GM12878 (cell line): ENCODE measurements around the gene DACH1. TPM values are rescaled to one million over a fixed set of nuclear protein-coding genes. Genes with fewer than 3 reads are reported as not detected.

ENCODE experiments used
- ATAC-seq: fragments of 200-7000 bp; cut with Tn5 transposase; 3 replicates; pipeline ENCODE4 v1.9.1; 2020; ENCODE audit warnings: mild to moderate bottlenecking, moderate library complexity
- BruUV-seq: library from RNA; stranded (reverse); fragments of 400-500 nt; replicated peaks from 2 replicates; lab custom pipeline; 2021; lab: Mats Ljungman, UMichigan
- CTCF ChIA-PET: fragments of 300-600 bp; sonication (Branson Sonifier 250); formaldehyde crosslinking; extraction: SDS; loops from one replicate; lab custom pipeline; 2021; ENCODE audit warnings: inconsistent platforms; lab: Yijun Ruan, JAX
- POLR2A ChIA-PET: fragments of 350-600 bp; formaldehyde crosslinking; extraction: SDS; loops from one replicate; lab custom pipeline; 2021; ENCODE audit warnings: inconsistent platforms; lab: Charles Lee
- RAD21 ChIA-PET: fragments of 300-600 bp; sonication (Branson Sonifier 250); formaldehyde crosslinking; loops from one replicate; lab custom pipeline; 2023; ENCODE audit warnings: antibody characterized with exemption; ENCODE audit not compliant: unreplicated experiment; lab: Charles Lee
- SMC1A ChIA-PET: fragments of 300-600 bp; sonication (Branson Sonifier 250); formaldehyde crosslinking; loops from one replicate; lab custom pipeline; 2023; ENCODE audit not compliant: unreplicated experiment, uncharacterized antibody; lab: Charles Lee
- DNase-seq: peaks from one replicate; pipeline ENCODE4 v3.0.0-alpha.2; 2011; ENCODE audit warnings: low read depth, low spot score
- FAIRE-seq: peaks from 3 replicates; lab custom pipeline; 2011; peaks lifted over from hg19 to GRCh38; lab: Jason Lieb, UNC
- H2AFZ ChIP-seq: 2 replicates; pipeline ENCODE4 v1.6.0; 2011; ENCODE audit warnings: low read depth, low read length, control low read depth; ENCODE audit not compliant: control insufficient read depth
- H3K27ac ChIP-seq: 2 replicates; pipeline ENCODE4 v1.5.1; 2011; ENCODE audit warnings: control low read depth; ENCODE audit not compliant: control insufficient read depth, insufficient read depth
- H3K27me3 ChIP-seq, 2 experiments: replicated peaks in 1 of 2; 2 replicates each; pipeline versions ENCODE4 v1.6.0 to v1.6.1; 2011; ENCODE audit warnings: low read length in 1 of 2; ENCODE audit not compliant: control insufficient read depth in 2 of 2, insufficient read depth in 2 of 2
- H3K36me3 ChIP-seq, 2 experiments: 2 replicates each; pipeline ENCODE4 v1.5.1; 2011; ENCODE audit warnings: low read length in 1 of 2; ENCODE audit not compliant: control insufficient read depth in 2 of 2, insufficient read depth in 2 of 2
- H3K4me1 ChIP-seq: 2 replicates; pipeline ENCODE4 v1.6.1; 2011; ENCODE audit warnings: mild to moderate bottlenecking, low read length, moderate library complexity, mixed read lengths; ENCODE audit not compliant: control insufficient read depth, insufficient read depth
- H3K4me2 ChIP-seq: 2 replicates; pipeline ENCODE4 v1.6.0; 2011; ENCODE audit warnings: control low read depth; ENCODE audit not compliant: control insufficient read depth, insufficient read depth
- H3K4me3 ChIP-seq: fragments of 200-600 bp; sonication (generic); 2 replicates; pipeline ENCODE4 v1.5.1; 2016
- H3K79me2 ChIP-seq: 2 replicates; pipeline ENCODE4 v1.6.0; 2011; ENCODE audit warnings: low read length; ENCODE audit not compliant: control insufficient read depth, insufficient read depth
- H3K9ac ChIP-seq: 2 replicates; pipeline ENCODE4 v1.8.0; 2011; ENCODE audit warnings: low read length, control low read depth, mixed read lengths; ENCODE audit not compliant: control insufficient read depth, insufficient read depth
- H3K9me3 ChIP-seq: replicated peaks from 3 replicates; pipeline ENCODE4 v1.5.1; 2011; ENCODE audit warnings: mild to moderate bottlenecking, low read length; ENCODE audit not compliant: control insufficient read depth, insufficient read depth
- H4K20me1 ChIP-seq: 2 replicates; pipeline ENCODE4 v1.6.0; 2011; ENCODE audit not compliant: control insufficient read depth, insufficient read depth
- E4F1 ChIP-seq: fragments of 450-650 bp; IDR thresholded peaks from 2 replicates; pipeline ENCODE4 v1.6.1; 2018; ENCODE audit warnings: borderline replicate concordance, mild to moderate bottlenecking; ENCODE audit not compliant: partially characterized antibody
- IKZF2 ChIP-seq, 2 experiments: fragments of 450-650 bp; IDR thresholded peaks; 2 replicates each; pipeline ENCODE4 v1.6.1; 2017; ENCODE audit warnings: mild to moderate bottlenecking in 2 of 2, moderate library complexity in 2 of 2
- KDM1A ChIP-seq: fragments of 200-600 bp; sonication (generic); IDR thresholded peaks from 2 replicates; pipeline ENCODE4 v1.6.1; 2016; ENCODE audit warnings: borderline replicate concordance
- PBX3 ChIP-seq: IDR thresholded peaks from 2 replicates; pipeline ENCODE4 v1.6.1; 2011; ENCODE audit warnings: mild to moderate bottlenecking, low read depth, low read length, moderate library complexity; ENCODE audit not compliant: insufficient replicate concordance
- ZNF384 ChIP-seq: IDR thresholded peaks from 2 replicates; pipeline ENCODE4 v1.6.1; 2012; ENCODE audit warnings: low read depth, mild to moderate bottlenecking, low read length, improper control_type of control experiment, borderline replicate concordance
- WGBS: methylation state at CpG from one replicate; pipeline ENCODE4 v1.1.6; 2016; ENCODE audit warnings: low lambda C conversion rate; ENCODE audit not compliant: insufficient replicate concordance, insufficient coverage; ENCODE audit errors: missing lambda C conversion rate; 5-methylcytosine and 5-hydroxymethylcytosine counted together
- in situ Hi-C: fragments of 300-500 bp; cut with MboI; formaldehyde crosslinking; loops from 9 replicates; pipeline ENCODE4 v1.14.3; 2018; ENCODE audit warnings: mixed read lengths
- intact Hi-C: fragments of 100-400 bp; cut with micrococcal nuclease; formaldehyde crosslinking; loops from one replicate; pipeline ENCODE4 v1.14.2; 2022; ENCODE audit not compliant: unreplicated experiment
- polyA plus RNA-seq, 11 experiments: library from polyadenylated mRNA; depleted of rRNA in 4 of 11; unstranded in 6 of 11; stranded (reverse) in 5 of 11; fragments of >200 nt; fragmentation: Nextera tagmentation in 4 of 11; fragmentation: Illumina TruSeq in 1 of 11; extraction: Ambion mirVana in 4 of 11; extraction: Trizol in 1 of 11; gene quantifications; 1 replicate in 1 of 11; 2 replicates in 10 of 11; pipeline versions ENCODE4 v1.2.1 to v1.2.3, GENCODE V29; 2011 to 2016; ENCODE audit warnings: inconsistent platforms in 2 of 11, missing spikeins in 2 of 11, low read depth in 1 of 11
- total RNA-seq, 4 experiments: library from RNA; depleted of rRNA in 3 of 4; stranded (reverse); fragments of >200 nt in 3 of 4; fragmentation: Illumina TruSeq in 1 of 4; extraction: Trizol in 1 of 4; gene quantifications; 2 replicates each; pipeline versions ENCODE4 v1.2.1 to v1.2.3, GENCODE V29; 2013 to 2021
- TF ChIP-seq, protein P1 (sequence below): fragments of 450-650 bp; IDR thresholded peaks from 2 replicates; pipeline ENCODE4 v1.6.1; 2017; ENCODE audit warnings: borderline replicate concordance

Gene DACH1
- total and polyA plus RNA-seq, 10 of the 15 experiments (the other 5 are each of a cell fraction or from before 2014, with no cell fraction given), result 0.05 TPM; not detected in 9

GRCh38 chr13:71856548-71857043, 10.4 kb downstream of the DACH1 start:
- CTCF ChIA-PET, result interaction anchor here (1.1 kb wide), 1 partner anchor 23 kb away, joined by 3 read pairs; no protein-coding TSS in a partner anchor
- Histone ChIP-seq H3K27me3 (no peaks in the 10 kb centered on the region), H3K9me3 (no peaks in the 10 kb centered on the region), H3K4me3 (no peak overlapping the region), H4K20me1 (no peaks in the 10 kb centered on the region), H3K4me2 (no peak overlapping the region), H3K27ac (no peak overlapping the region), H3K79me2 (no peaks in the 10 kb centered on the region), H3K36me3 (no peaks in the 10 kb centered on the region), H3K4me1 (no peaks in the 10 kb centered on the region), H2AFZ (no peak overlapping the region), H3K9ac (no peak overlapping the region)
- 50% methylated on average over 4 of the region's 4 CpGs for WGBS
- intact Hi-C loops, result no loop called here
- TF ChIP-seq PBX3, result no peak
- TF ChIP-seq, protein P1, sequence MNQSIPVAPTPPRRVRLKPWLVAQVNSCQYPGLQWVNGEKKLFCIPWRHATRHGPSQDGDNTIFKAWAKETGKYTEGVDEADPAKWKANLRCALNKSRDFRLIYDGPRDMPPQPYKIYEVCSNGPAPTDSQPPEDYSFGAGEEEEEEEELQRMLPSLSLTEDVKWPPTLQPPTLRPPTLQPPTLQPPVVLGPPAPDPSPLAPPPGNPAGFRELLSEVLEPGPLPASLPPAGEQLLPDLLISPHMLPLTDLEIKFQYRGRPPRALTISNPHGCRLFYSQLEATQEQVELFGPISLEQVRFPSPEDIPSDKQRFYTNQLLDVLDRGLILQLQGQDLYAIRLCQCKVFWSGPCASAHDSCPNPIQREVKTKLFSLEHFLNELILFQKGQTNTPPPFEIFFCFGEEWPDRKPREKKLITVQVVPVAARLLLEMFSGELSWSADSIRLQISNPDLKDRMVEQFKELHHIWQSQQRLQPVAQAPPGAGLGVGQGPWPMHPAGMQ, result no peak
- TF ChIP-seq ZNF384, result no peak
- no peak for TF ChIP-seq KDM1A
- TF ChIP-seq E4F1, result no peak
- no peak for TF ChIP-seq IKZF2 (IDR thresholded peaks at IDR 0.05)
- BruUV-seq, result no TSS peak
- DNase-seq, result no peak
- no peak for FAIRE-seq
- SMC1A ChIA-PET, result no interaction called here
- POLR2A ChIA-PET, result no interaction called here
- no peak for ATAC-seq
- RAD21 ChIA-PET, result no interaction called here
- in situ Hi-C loops, result no loop called here
